ENCODE data around the gene BRMS1L.
"Not testable (repeated sequence)": the region's sequence is repeated elsewhere in the genome, so short reads cannot be mapped to it uniquely, and the experiment has no call there.

The BRMS1L gene

GRCh38 chr14:35822501-35822900 is 3.6 kb upstream of the BRMS1L start:
- no peak for DNase-seq

DNA sequence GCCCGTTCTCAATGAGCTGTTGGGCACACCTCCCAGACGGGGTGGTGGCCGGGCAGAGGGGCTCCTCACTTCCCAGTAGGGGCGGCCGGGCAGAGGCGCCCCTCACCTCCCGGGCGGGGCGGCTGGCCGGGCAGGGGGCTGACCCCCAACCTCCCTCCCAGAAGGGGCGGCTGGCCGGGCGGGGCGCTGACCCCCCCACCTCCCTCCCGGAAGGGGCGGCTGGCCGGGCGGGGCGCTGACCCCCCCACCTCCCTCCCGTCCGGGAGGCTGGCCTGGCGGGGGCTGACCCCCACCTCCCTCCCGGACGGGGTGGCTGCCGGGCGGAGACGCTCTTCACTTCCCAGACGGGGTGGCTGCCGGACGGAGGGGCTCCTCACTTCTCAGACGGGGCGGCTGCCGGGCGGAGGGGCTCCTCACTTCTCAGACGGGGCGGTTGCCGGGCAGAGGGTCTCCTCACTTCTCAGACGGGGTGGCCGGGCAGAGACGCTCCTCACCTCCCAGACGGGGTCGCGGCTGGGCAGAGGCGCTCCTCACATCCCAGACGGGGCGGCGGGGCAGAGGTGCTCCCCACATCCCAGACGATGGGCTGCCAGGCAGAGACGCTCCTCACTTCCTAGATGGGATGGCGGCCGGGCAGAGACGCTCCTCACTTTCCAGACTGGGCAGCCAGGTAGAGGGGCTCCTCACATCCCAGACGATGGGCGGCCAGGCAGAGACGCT is 1.5 kb upstream of the BRMS1L start:
- DNase-seq = not testable (repeated sequence)

DNA sequence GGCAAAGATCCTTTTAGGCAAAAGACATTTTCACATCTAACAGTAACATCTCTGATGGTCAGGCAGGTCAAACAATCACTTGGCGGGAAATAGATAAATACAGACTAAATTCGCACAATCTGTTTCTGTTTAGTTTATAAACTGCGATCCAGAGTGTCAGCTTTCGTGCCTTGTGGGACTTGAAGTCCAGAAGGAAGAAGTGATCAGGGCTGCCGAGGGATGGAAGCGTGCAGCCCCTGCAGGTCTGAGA is 245 bp upstream of the BRMS1L start:
- no peak for DNase-seq

GRCh38 chr14:35826952-35827416 is 846 bp downstream of the BRMS1L start:
- no peak for DNase-seq

- no peak for DNase-seq
Measured at GRCh38 chr14:35827678-35828472, 1.7 kb downstream of the BRMS1L start.

- no peak for DNase-seq
Measured at GRCh38 chr14:35829449-35829848, 3.3 kb downstream of the BRMS1L start.

DNA sequence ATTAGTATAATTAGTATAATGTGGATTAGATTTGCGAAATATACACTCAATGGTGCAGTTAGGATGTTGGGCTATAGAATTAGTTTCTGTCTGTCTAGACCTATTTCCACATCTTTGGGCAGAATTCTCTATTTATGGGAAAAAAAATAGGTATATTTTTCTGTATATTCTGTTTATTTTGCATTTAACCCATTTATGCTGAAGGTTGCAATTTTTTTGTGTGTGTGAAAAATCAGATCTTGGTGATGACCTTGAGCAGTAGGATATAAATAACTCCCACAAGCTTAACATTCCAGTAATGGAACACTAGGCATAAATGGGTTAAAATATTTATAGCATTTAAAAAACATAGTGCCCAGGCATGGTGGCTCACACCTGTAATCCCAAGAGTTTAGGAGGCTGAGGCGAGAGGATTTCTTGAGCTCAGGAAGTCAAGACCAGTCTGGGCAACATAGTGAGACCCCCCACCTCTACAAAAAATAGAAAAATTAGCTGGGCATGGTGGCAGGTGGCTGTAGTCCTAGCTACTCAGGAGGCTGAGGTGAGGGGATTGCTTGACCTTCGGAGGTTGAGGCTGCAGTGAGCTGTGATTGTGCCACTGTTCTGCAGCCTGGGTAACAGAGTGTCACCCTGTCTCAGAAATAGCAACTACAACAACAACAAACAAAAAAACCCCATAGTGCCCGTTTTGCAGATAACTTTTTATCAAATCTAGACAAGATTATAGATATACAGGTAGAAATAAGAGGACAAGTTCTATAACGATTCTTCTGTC is 9.3 kb downstream of the BRMS1L start:
- no peak for DNase-seq

DNA sequence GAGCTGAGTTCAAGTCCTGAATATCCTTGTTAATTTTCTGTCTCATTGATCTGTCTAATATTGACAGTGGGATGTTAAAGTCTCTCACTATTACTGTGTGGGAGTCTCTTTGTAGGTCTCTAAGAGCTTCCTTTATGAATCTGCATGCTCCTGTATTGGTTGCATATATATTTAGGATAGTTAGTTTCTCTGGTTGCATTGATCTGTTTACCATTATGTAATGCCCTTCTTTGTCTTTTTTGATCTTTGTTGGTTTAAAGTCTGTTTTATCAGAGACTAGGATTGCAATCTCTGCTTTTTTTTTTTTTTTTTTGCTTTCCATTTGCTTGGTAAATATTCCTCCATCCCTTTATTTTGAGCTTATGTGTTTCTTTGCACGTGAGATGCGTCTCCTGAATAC is 15.6 kb downstream of the BRMS1L start:
- not testable (repeated sequence) for DNase-seq

DNA sequence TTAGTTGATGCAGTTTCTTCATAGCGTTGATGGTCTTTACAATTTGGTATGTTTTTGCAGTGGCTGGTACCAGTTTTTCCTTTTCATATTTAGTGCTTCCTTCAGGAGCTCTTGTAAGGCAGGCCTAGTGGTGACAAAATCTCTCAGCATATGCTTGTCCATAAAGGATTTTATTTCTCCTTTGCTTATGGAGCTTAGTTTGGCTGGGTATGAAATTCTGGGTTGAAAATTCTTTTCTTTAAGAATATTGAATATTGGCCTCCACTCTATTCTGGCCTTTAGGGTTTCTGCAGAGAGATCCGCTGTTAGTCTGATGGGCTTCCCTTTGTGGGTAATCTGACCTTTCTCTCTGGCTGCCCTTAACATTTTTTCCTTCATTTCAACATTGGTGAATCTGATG is 16.1 kb downstream of the BRMS1L start:
- not testable (repeated sequence) for DNase-seq

DNA sequence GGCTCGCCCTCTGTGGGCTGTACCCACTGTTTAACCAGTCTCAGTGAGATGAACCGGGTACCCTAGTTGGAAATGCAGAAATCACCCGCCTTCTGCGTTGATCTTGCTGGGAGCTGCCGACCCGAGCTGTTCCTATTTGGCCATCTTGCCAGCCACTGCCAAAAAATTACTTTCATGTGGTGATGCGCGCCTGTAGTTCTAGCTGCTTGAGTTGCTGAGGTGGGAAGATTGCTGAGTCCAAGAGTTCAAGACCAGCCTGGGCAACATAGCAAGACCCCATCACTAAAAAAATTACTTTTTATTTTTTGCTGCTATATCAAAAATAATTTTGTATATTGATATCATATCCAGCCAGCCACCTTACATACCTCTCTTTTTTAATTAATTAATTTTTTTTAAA is 18.4 kb downstream of the BRMS1L start:
- no peak for DNase-seq

- DNase-seq = no peak
Measured at GRCh38 chr14:35847636-35848035, 21.5 kb downstream of the BRMS1L start.

GRCh38 chr14:35849122-35849521 is 23.0 kb downstream of the BRMS1L start:
- DNase-seq = no peak

- no peak for DNase-seq
Measured at GRCh38 chr14:35851823-35852222, 25.7 kb downstream of the BRMS1L start.

GRCh38 chr14:35853225-35853624 is 27.1 kb downstream of the BRMS1L start:
- no peak for DNase-seq

DNA sequence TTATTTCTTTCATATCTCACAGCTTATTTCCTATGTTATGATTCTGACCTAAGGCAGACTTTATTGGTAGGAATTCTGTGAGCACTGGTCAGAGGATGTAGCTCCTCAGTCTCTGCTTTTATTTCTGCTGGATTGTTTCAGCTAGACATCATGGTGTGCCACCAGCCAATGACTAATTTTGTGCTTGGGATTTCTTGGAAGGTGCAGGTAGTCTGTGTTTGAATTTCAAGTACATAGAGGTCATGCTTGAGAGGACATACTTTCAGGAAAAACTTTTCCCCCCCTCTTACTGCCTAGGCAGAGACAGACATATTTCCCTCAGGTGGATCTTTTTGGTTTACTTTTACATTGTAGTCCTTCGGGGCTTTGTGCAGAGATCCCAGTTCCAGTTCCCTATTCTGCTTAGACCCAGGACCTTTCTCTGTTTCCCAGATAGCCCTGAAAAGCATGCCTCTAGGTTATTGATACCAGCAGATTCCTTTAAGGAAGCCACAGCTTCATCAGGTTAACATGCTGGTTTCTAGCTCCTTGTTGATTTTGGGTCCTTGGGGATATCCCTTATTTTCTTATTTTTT is 28.6 kb downstream of the BRMS1L start:
- no peak for DNase-seq

- DNase-seq = peak; percentile 76
Measured at GRCh38 chr14:35855876-35856481, 29.8 kb downstream of the BRMS1L start.

- DNase-seq = no peak
Measured at GRCh38 chr14:35858521-35859209, 32.5 kb downstream of the BRMS1L start.

GRCh38 chr14:35861204-35861868 is 35.2 kb downstream of the BRMS1L start:
- no peak for DNase-seq

- no peak for DNase-seq
Measured at GRCh38 chr14:35865611-35866324, 39.6 kb downstream of the BRMS1L start.

DNA sequence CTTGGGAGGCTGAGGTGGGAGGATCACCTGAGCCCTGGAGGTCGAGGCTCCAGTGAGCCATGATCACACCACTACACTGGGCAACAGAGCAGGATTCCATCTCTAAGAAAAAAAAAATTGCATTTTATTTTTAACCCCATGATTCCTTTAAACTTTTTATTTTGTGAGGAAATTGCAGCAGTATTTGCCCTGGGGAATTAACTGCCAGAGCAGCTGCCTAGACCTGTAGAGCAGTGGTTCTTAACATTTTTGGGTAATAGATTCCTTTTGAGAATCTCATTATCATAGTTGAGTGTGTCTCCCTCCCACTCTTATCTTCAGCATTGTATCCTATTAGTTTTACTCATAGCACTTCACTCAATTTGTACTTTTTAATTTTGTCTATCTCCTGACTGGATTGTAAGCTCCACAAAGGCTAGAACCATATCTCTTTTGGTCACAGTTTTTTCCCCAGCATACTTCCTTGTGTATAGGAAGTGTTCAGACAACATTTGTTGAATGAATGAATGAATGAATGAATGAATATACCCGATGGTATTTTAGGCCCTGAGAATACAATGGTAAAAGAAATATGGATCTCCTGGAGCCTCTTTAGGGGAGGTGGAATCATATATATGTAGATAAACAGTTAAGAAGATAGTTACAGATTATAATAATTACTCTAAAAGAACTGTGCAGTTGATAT is 40.6 kb downstream of the BRMS1L start:
- no peak for DNase-seq

DNA sequence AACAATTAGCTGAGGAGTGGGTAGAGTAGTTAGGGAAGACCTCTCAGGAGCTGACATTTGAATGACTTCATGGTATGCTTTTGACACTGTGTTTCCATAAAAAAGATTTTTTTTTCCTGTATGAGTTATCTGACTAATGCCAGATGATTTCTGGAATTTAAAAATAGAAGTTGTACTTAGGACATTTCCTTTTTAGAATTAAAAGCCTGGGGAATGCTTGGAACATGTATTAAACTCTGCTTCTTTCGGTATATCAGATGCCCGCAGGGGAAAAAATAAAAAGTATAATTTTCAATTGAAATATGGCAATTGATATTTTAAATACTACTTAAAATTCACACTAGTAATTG is 41.1 kb downstream of the BRMS1L start:
- no peak for DNase-seq
